Hepatocyte (in vitro differentiated cells): ENCODE data around the gene TMEM222. TPM values are rescaled to one million over a fixed set of nuclear protein-coding genes. Genes with fewer than 3 reads are reported as not detected.

ENCODE experiments used
- DNase-seq: peaks from one replicate; pipeline ENCODE4 v3.0.0-alpha.2; 2016; ENCODE audit warnings: low spot score
- H2AFZ ChIP-seq: fragments of 200-600 bp; sonication (generic); 2 replicates; pipeline ENCODE4 v1.6.0; 2016; ENCODE audit warnings: antibody characterized with exemption, mild to moderate bottlenecking
- H3K27ac ChIP-seq: fragments of 200-600 bp; sonication (generic); 2 replicates; pipeline ENCODE4 v1.5.1; 2016; ENCODE audit warnings: mild to moderate bottlenecking
- H3K27me3 ChIP-seq: fragments of 200-600 bp; sonication (generic); 2 replicates; pipeline ENCODE4 v1.6.1; 2016
- H3K36me3 ChIP-seq: fragments of 200-600 bp; sonication (generic); replicated peaks from 2 replicates; pipeline ENCODE4 v1.5.1; 2016; ENCODE audit warnings: low read depth; ENCODE audit not compliant: insufficient read depth
- H3K4me1 ChIP-seq: fragments of 200-600 bp; sonication (generic); 2 replicates; pipeline ENCODE4 v1.5.1; 2016; ENCODE audit warnings: mild to moderate bottlenecking, moderate library complexity; ENCODE audit not compliant: insufficient read depth
- H3K4me2 ChIP-seq: fragments of 200-600 bp; sonication (generic); 2 replicates; pipeline ENCODE4 v1.6.0; 2016
- H3K4me3 ChIP-seq: fragments of 200-600 bp; sonication (generic); 2 replicates; pipeline ENCODE4 v1.5.1; 2016; ENCODE audit warnings: mild to moderate bottlenecking
- H3K79me2 ChIP-seq: fragments of 200-600 bp; sonication (generic); 2 replicates; pipeline ENCODE4 v1.6.0; 2017; ENCODE audit warnings: mild to moderate bottlenecking
- H3K9me2 ChIP-seq: fragments of 200-600 bp; sonication (generic); replicated peaks from 2 replicates; pipeline ENCODE4 v1.6.0; 2017; ENCODE audit warnings: mild to moderate bottlenecking; ENCODE audit not compliant: insufficient read depth
- H3K9me3 ChIP-seq: fragments of 200-600 bp; sonication (generic); 2 replicates; pipeline ENCODE4 v1.5.1; 2016; ENCODE audit warnings: low read depth, mild to moderate bottlenecking
- H4K20me1 ChIP-seq: fragments of 200-600 bp; sonication (generic); 2 replicates; pipeline ENCODE4 v1.6.0; 2016; ENCODE audit warnings: mild to moderate bottlenecking; ENCODE audit not compliant: insufficient read depth, poor library complexity, severe bottlenecking
- EZH2 ChIP-seq: fragments of 200-600 bp; sonication (generic); IDR thresholded peaks from 2 replicates; pipeline ENCODE4 v1.6.1; 2016; ENCODE audit warnings: antibody characterized with exemption, mild to moderate bottlenecking, borderline replicate concordance
- EZH2phosphoT487 ChIP-seq: fragments of 200-600 bp; sonication (generic); IDR thresholded peaks from one replicate; pipeline ENCODE4 v1.6.1; 2018; ENCODE audit warnings: antibody characterized with exemption, mild to moderate bottlenecking, low read depth, moderate library complexity; ENCODE audit not compliant: unreplicated experiment, severe bottlenecking
- WGBS: methylation state at CpG from one replicate; pipeline ENCODE4 v1.1.6; 2016; ENCODE audit warnings: low lambda C conversion rate; ENCODE audit errors: missing lambda C conversion rate; 5-methylcytosine and 5-hydroxymethylcytosine counted together
- polyA plus RNA-seq: library from polyadenylated mRNA; unstranded; fragments of >200 nt; fragmentation: Nextera tagmentation; extraction: Ambion mirVana; gene quantifications from 2 replicates; pipeline ENCODE4 v1.2.1, GENCODE V29; 2016
- total RNA-seq: library from RNA; depleted of rRNA; stranded (reverse); fragments of >200 nt; gene quantifications from 2 replicates; pipeline ENCODE4 v1.2.3, GENCODE V29; 2014
- TF ChIP-seq, protein P1 (sequence below): fragments of 200-600 bp; sonication (generic); IDR thresholded peaks from 2 replicates; pipeline ENCODE4 v1.5.1; 2016; ENCODE audit warnings: antibody characterized with exemption, mild to moderate bottlenecking; ENCODE audit not compliant: poor library complexity

TMEM222 gene
- total and polyA plus RNA-seq, 2 experiments from 2014 or later, result 29.7 to 55.3 TPM

- no peak overlapping the region for H3K4me2 ChIP-seq
- H3K4me1 ChIP-seq, result peaks cover 43% of the 10 kb centered on the region
- H2AFZ ChIP-seq, result no peak overlapping the region
- 84% methylated on average over 13 of the region's 14 CpGs for WGBS
- no peak overlapping the region for H3K27ac ChIP-seq
- no peaks in the 10 kb centered on the region for H3K9me3 ChIP-seq
- H3K36me3 ChIP-seq, result no peaks in the 10 kb centered on the region
- TF ChIP-seq EZH2, result no peak
- no peaks in the 10 kb centered on the region for H3K79me2 ChIP-seq
- no peaks in the 10 kb centered on the region for H3K27me3 ChIP-seq
- peak; percentile 40 for DNase-seq
- H3K4me3 ChIP-seq, result no peak overlapping the region
- no peaks in the 10 kb centered on the region for H4K20me1 ChIP-seq
- no peaks in the 10 kb centered on the region for H3K9me2 ChIP-seq
Observed at GRCh38 chr1:27346991-27347624, 25.1 kb downstream of the TMEM222 start.

DNA sequence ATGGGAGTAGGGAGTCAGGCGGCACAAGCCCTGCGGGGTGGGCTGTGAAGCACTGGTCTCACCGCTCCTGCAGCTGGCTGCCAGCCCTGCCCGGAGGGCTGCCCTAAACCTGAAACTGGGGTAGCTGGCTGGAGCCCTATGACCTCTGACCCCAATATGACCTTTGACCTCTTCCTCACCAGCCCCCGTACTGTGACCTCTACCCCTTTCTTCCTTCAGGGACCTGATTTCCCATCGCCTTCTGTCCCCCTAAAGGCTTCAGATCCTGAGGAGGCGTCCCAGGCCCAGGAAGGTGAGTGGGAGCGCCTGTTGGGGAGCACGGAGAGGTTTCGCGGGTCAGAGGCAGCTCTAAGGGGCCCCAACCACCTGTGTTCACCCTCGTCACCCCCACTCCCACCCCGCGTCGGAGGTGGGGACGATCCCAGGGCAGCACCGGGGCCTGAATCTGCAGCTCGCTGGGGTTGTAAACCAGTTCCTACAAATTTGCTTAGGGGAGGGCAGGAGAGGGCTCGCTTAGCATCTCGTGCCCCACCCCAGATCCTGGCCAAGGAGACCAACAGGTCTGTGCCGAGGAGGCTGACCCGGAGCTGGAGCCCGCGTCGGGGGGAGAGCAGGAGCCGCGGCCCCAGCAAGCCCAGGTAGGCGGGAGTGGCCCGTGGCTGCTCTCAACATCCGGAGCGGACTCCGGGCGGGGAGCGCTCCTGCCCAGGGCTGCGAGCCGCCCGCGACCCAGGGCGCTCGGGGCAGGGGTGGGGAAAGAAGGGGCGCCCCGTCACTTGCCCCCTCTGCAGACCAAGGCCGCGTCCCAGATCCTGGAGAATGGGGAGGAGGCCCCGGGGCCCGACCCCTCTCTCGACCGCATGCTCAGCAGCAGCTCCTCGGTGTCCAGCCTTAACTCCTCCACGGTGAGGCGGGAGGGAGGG is 27.2 kb downstream of the TMEM222 start:
- H3K9me3 ChIP-seq, result no peaks in the 10 kb centered on the region
- peak; percentile 81 for DNase-seq
- H3K9me2 ChIP-seq, result no peaks in the 10 kb centered on the region
- no peaks in the 10 kb centered on the region for H4K20me1 ChIP-seq
- no peak for TF ChIP-seq EZH2
- no peak for TF ChIP-seq EZH2phosphoT487
- TF ChIP-seq, protein P1, sequence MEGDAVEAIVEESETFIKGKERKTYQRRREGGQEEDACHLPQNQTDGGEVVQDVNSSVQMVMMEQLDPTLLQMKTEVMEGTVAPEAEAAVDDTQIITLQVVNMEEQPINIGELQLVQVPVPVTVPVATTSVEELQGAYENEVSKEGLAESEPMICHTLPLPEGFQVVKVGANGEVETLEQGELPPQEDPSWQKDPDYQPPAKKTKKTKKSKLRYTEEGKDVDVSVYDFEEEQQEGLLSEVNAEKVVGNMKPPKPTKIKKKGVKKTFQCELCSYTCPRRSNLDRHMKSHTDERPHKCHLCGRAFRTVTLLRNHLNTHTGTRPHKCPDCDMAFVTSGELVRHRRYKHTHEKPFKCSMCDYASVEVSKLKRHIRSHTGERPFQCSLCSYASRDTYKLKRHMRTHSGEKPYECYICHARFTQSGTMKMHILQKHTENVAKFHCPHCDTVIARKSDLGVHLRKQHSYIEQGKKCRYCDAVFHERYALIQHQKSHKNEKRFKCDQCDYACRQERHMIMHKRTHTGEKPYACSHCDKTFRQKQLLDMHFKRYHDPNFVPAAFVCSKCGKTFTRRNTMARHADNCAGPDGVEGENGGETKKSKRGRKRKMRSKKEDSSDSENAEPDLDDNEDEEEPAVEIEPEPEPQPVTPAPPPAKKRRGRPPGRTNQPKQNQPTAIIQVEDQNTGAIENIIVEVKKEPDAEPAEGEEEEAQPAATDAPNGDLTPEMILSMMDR, result no peak
- peak overlapping the region; percentile 97 for H3K4me2 ChIP-seq
- no peaks in the 10 kb centered on the region for H3K27me3 ChIP-seq
- H2AFZ ChIP-seq, result peak overlapping the region; percentile 81
- peak overlapping the region; percentile 67 for H3K4me3 ChIP-seq
- peak overlapping the region; percentile 37 for H3K27ac ChIP-seq
- no peaks in the 10 kb centered on the region for H3K79me2 ChIP-seq
- peaks cover 29% of the 10 kb centered on the region for H3K4me1 ChIP-seq
- no peaks in the 10 kb centered on the region for H3K36me3 ChIP-seq
- 25% methylated on average over 26 of the region's 51 CpGs for WGBS

DNA sequence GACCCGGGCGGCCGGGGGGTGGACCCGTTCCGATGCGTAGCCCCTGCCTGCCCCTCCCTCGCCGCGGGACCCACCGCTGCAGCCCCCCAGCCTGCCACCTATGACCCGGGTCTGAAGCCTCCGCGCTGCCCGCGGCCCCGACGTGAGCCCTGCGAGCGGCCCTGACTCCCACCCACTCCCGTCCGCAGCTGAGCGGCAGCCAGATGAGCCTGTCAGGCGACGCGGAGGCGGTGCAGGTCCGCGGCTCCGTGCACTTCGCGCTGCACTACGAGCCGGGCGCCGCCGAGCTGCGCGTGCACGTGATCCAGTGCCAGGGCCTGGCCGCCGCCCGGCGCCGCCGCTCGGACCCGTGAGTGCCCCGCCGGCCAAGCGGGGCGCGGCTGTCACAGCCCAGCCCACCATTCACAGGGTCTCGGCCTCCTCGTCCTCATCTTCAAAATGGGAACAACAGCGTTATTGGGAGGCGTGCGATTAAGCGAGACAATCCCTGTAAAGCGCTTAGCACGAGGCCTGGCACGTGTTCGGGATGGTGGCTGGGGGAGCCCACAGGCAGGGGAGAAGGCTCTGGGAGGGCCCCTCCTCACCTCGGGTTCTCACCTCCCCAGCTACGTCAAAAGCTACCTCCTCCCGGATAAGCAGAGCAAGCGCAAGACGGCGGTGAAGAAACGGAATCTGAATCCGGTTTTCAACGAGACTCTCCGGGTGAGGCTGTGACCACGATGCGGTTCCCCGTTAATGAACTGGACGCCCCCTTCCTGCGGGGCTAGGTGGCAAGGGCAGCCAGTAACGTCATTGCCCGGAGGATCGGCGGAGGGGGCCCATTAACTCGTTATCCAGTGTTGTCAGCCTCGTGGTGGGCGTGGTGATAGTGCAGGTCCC is 28.1 kb downstream of the TMEM222 start:
- H3K4me1 ChIP-seq, result peaks cover 29% of the 10 kb centered on the region
- WGBS, result 14% methylated on average over 63 of the region's 84 CpGs
- H3K4me3 ChIP-seq, result peak overlapping the region; percentile 67
- no peaks in the 10 kb centered on the region for H3K9me2 ChIP-seq
- H4K20me1 ChIP-seq, result no peaks in the 10 kb centered on the region
- peak; percentile 89 for DNase-seq
- TF ChIP-seq EZH2phosphoT487, result no peak
- no peak for TF ChIP-seq EZH2
- TF ChIP-seq, protein P1, result peak; percentile 5
- H3K36me3 ChIP-seq, result no peaks in the 10 kb centered on the region
- H2AFZ ChIP-seq, result peak overlapping the region; percentile 81
- peak overlapping the region; percentile 97 for H3K4me2 ChIP-seq
- H3K9me3 ChIP-seq, result no peaks in the 10 kb centered on the region
- H3K27ac ChIP-seq, result no peak overlapping the region
- no peaks in the 10 kb centered on the region for H3K27me3 ChIP-seq
- H3K79me2 ChIP-seq, result no peaks in the 10 kb centered on the region
